Activated B cell treated with CpG ODN at 0.5 μM for 24 hours (primary cell): Measurements from ENCODE around the gene SFXN3. TPM values are rescaled to one million over a fixed set of nuclear protein-coding genes. Genes with fewer than 3 reads are reported as not detected.

Source experiments
- ATAC-seq: fragments of 200-7000 bp; cut with Tn5 transposase; one replicate; pipeline ENCODE4 v1.10.0; 2021; ENCODE audit warnings: low read depth, mild to moderate bottlenecking, moderate library complexity
- CTCF ChIA-PET: fragments of 350-600 bp; sonication (Branson Sonifier 250); formaldehyde crosslinking; loops from one replicate; lab custom pipeline; 2021; ENCODE audit warnings: antibody characterized with exemption; lab: Charles Lee
- POLR2A ChIA-PET: fragments of 350-600 bp; sonication (Branson Sonifier 250); formaldehyde crosslinking; loops from one replicate; lab custom pipeline; 2021; ENCODE audit warnings: antibody characterized with exemption; lab: Charles Lee
- DNase-seq: peaks from one replicate; pipeline ENCODE4 v3.0.0; 2022
- H3K27ac Mint-ChIP-seq: one replicate; pipeline ENCODE4 v1.8.0; 2020; ENCODE audit warnings: mixed read lengths
- H3K27me3 Mint-ChIP-seq: one replicate; pipeline ENCODE4 v1.8.0; 2021; ENCODE audit warnings: mixed read lengths
- H3K36me3 Mint-ChIP-seq: one replicate; pipeline ENCODE4 v1.8.0; 2021; ENCODE audit warnings: low read depth, mixed read lengths
- H3K4me1 Mint-ChIP-seq: one replicate; pipeline ENCODE4 v1.8.0; 2021; ENCODE audit warnings: mixed read lengths
- H3K4me3 Mint-ChIP-seq: one replicate; pipeline ENCODE4 v1.8.0; 2020; ENCODE audit warnings: mild to moderate bottlenecking, mixed read lengths
- H3K9me3 Mint-ChIP-seq: one replicate; pipeline ENCODE4 v1.8.0; 2020; ENCODE audit warnings: mixed read lengths
- intact Hi-C: fragments of 100-400 bp; cut with micrococcal nuclease; formaldehyde crosslinking; loops from one replicate; pipeline ENCODE4 v1.15.1; 2024
- total RNA-seq: library from RNA; stranded (reverse); gene quantifications from 2 replicates; pipeline ENCODE4 v1.2.3, GENCODE V29; 2022
- TF ChIP-seq, protein P1 (sequence below): fragments of 200-600 bp; IDR thresholded peaks from one replicate; pipeline ENCODE4 v1.8.0; 2022; ENCODE audit warnings: antibody characterized with exemption, mild to moderate bottlenecking

Gene SFXN3
- total RNA-seq, 1 donor from 2014 or later, result 9.8 TPM

DNA sequence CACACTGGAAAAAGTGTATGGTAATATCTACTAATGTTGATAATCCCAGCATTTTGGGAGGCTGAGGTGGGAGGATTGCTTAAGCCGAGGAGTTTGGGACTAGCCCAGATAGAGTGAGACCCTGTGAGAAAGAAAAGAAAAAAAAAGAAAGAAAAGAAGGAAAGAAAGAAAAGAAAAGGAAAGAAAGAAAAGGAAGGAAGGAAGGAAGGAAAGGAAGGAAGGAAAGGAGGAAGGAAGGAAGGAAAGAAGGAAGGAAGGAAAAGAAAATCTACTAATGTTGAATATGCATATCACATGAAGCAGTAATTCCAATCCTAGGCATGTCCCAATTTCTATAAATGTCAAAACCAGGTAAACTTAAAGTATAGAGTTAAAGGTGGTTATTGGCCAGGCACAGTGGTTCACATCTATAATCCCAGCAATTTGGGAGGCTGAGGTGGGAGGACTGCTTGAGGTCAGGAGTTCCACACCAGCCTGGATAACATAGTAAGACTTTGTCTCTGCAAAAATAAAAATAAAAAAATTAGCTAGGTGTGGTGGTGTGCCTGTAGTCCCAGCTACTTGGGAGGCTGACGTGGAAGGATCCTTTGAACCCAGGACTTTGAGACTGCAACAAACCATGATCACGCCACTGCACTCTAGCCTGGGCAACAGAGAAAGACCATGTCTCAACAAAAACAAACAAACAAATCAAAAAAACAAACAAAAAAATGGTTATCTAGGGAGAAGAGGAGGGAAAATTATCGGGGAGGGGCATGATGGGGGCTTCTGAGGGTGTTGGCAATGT is 25.5 kb downstream of the SFXN3 start:
- DNase-seq (no peak), ATAC-seq (no peak)
- CTCF ChIA-PET, result interaction anchor here (1.5 to 2.0 kb wide), 3 partner anchors 10 to 86 kb away, joined by 4 to 10 read pairs (median 10); no protein-coding TSS in a partner anchor
- no peak overlapping the region for H3K4me3 Mint-ChIP-seq
- intact Hi-C loops, result no loop called here
- no peak overlapping the region for H3K27ac Mint-ChIP-seq
- no peaks in the 10 kb centered on the region for H3K27me3 Mint-ChIP-seq
- TF ChIP-seq, protein P1, sequence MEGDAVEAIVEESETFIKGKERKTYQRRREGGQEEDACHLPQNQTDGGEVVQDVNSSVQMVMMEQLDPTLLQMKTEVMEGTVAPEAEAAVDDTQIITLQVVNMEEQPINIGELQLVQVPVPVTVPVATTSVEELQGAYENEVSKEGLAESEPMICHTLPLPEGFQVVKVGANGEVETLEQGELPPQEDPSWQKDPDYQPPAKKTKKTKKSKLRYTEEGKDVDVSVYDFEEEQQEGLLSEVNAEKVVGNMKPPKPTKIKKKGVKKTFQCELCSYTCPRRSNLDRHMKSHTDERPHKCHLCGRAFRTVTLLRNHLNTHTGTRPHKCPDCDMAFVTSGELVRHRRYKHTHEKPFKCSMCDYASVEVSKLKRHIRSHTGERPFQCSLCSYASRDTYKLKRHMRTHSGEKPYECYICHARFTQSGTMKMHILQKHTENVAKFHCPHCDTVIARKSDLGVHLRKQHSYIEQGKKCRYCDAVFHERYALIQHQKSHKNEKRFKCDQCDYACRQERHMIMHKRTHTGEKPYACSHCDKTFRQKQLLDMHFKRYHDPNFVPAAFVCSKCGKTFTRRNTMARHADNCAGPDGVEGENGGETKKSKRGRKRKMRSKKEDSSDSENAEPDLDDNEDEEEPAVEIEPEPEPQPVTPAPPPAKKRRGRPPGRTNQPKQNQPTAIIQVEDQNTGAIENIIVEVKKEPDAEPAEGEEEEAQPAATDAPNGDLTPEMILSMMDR, result no peak
- POLR2A ChIA-PET, result no interaction called here
- H3K36me3 Mint-ChIP-seq, result peaks cover 5% of the 10 kb centered on the region
- no peaks in the 10 kb centered on the region for H3K9me3 Mint-ChIP-seq
- peaks cover 11% of the 10 kb centered on the region for H3K4me1 Mint-ChIP-seq

DNA sequence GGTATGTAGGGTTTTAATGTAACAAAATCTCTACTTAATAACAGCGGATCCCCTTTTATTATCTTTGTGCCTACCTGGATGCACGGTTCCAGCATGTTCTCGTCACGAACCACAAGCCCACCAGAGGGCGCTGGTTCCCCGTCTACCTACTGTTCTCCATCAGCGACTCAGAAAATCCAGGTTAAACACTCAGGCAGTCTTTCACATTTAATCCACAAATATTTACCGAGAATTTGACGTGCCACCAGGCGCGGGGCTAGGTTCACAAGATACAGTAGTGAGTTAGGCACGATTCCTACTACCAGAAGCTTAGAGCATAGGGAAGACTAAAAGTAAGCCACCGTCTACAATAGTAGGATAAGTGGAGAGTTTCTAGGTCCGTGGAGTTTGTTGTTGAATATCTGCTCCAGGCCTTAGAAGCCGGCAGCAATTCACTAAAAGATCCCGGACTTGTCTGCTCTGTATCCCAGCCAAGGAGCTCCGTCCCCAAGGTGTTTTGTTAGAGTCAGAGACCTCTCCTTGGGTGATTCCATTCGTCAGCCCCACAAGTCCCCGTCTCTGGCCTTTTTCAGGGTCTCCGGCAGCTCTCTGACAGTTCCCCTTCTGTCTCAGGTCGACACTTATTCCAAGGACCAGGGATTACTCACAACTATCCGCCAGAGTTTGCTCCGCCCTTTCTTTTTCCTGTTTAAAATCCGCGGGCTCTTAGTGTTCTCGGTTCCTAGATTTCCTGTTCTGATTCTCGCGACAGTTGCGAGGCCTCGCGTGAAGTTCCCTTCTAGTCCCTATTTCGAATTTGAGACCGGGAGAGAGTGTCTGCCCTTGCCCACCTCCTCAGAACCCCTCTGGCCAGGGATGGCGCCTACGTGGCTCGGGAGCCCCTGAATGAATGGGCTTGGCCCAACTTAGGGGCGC is 29.3 kb downstream of the SFXN3 start:
- Mint-ChIP-seq H3K4me1 (peaks cover 34% of the 10 kb centered on the region), H3K36me3 (peaks cover 5% of the 10 kb centered on the region), H3K27me3 (peaks cover 6% of the 10 kb centered on the region), H3K27ac (peak overlapping the region; percentile 95), H3K9me3 (no peaks in the 10 kb centered on the region), H3K4me3 (peak overlapping the region; percentile 98)
- ChIA-PET CTCF (interaction anchor here (0.7 to 7.5 kb wide), 9 partner anchors 9 to 82 kb away, joined by 3 to 71 read pairs (median 8); partner anchors contain the start of genes PDZD7 and SFXN3), POLR2A (interaction anchor here (0.6 to 2.4 kb wide), 6 partner anchors 9 to 687 kb away, joined by 3 to 24 read pairs (median 8); partner anchors contain the start of genes PDZD7 and SFXN3)
- peak; percentile 79 for DNase-seq
- TF ChIP-seq, protein P1, result peak; percentile 62
- intact Hi-C loops, result loop anchor here (1.0 to 10.0 kb wide), 10 partner anchors 8 to 1585 kb away; partner anchors contain the start of genes BTRC, PDZD7, SFXN3 and TRIM8
- peak; percentile 65 for ATAC-seq

DNA sequence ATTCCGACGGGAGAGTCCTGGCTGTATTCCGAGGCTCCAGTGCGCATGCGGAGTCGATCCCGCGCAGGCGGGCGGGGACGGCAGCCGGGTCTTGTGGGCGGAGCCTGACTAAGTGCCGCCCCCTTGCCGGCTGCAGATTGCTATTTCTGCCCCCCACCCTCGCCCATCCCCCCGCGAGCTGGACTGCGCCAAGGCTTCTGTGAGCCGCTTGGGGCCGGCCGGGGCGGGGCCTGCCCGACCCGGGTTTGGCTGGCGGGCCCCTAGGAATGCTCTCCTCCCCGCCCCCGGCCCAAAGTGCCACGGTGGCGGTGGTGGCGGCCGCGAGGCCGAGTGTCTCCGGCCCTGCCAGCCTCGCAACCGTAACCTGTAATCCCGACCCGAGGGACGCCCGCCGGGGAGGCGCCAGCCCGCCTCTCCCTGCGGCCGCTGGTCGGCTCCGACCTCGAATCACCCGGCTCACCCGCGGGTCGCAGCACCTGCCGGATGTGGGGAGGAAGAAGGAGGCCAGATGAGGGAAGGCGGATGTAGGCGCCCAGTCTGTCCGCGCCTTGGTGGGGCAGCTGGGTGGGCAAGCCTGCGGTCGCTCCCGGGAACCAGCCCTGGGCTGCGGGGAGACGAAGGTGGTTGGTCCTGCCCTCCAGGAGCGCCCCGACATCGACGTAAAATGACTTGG is 30.1 kb downstream of the SFXN3 start:
- intact Hi-C loops, result loop anchor here (1.0 to 10.0 kb wide), 10 partner anchors 7 to 1584 kb away; partner anchors contain the start of genes BTRC, PDZD7, SFXN3 and TRIM8
- ChIA-PET CTCF (interaction anchor here (1.3 to 7.5 kb wide), 8 partner anchors 8 to 81 kb away, joined by 3 to 71 read pairs (median 12); partner anchors contain the start of genes PDZD7 and SFXN3), POLR2A (interaction anchor here (0.6 to 2.4 kb wide), 8 partner anchors 9 to 525 kb away, joined by 4 to 24 read pairs (median 8); partner anchors contain the start of genes HIF1AN, PDZD7 and SFXN3)
- peaks cover 8% of the 10 kb centered on the region for H3K27me3 Mint-ChIP-seq
- H3K27ac Mint-ChIP-seq, result peak overlapping the region; percentile 95
- H3K36me3 Mint-ChIP-seq, result peaks cover 5% of the 10 kb centered on the region
- H3K4me1 Mint-ChIP-seq, result peaks cover 38% of the 10 kb centered on the region
- no peaks in the 10 kb centered on the region for H3K9me3 Mint-ChIP-seq
- DNase-seq, result peak; percentile 97
- peak; percentile 74 for ATAC-seq
- TF ChIP-seq, protein P1, result no peak
- peak overlapping the region; percentile 98 for H3K4me3 Mint-ChIP-seq

DNA sequence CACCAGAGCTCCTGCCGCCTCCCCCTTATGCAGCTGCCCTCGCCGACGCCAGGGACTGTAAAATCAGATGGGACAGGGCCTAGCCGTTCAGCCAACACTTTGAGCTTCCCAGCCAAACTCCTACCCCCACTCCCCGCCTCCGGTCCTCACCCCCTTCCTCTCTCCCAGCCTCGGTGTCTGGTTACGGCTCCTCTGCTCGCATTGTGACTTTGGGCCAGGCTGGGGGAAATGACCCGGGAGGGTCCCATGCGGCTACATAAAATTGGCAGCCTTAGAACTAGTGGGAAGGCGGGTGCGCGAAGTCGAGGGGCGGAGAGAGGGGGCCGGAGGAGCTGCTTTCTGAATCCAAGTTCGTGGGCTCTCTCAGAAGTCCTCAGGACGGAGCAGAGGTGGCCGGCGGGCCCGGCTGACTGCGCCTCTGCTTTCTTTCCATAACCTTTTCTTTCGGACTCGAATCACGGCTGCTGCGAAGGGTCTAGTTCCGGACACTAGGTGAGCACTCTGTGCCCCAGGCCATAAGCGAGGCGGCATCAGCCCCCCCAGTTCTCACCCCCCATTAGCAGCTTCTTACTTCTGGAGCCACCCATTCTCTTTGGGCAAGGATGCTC is 30.7 kb downstream of the SFXN3 start, which contains the start of gene KAZALD1:
Gene KAZALD1, plus strand, starts transcription at position 366 of the 608 bp plus-strand sequence. CDS start 604 bp downstream, outside the sequence.
- ChIA-PET CTCF (interaction anchor here (1.5 to 7.5 kb wide), 6 partner anchors 11 to 80 kb away, joined by 3 to 71 read pairs (median 17); partner anchors contain the start of genes PDZD7 and SFXN3), POLR2A (interaction anchor here (0.6 to 2.4 kb wide), 9 partner anchors 8 to 526 kb away, joined by 4 to 24 read pairs (median 6); partner anchors contain the start of genes HIF1AN, PDZD7 and SFXN3)
- no peak for DNase-seq
- Mint-ChIP-seq H3K4me3 (peak within 1 kb of the TSS; percentile 98), H3K9me3 (no peaks in the 10 kb centered on the region), H3K36me3 (peaks cover 5% of the 10 kb centered on the region), H3K27ac (peak within 1 kb of the TSS; percentile 95), H3K27me3 (peaks cover 8% of the 10 kb centered on the region), H3K4me1 (peaks cover 45% of the 10 kb centered on the region)
- no peak for ATAC-seq
- intact Hi-C loops, result loop anchor here (2.0 to 10.0 kb wide), 5 partner anchors 65 to 1583 kb away; partner anchors contain the start of genes BTRC and TRIM8
- TF ChIP-seq, protein P1, result no peak
